H9 (cell line): ENCODE results near the gene LRIG1. TPM values are rescaled to one million over a fixed set of nuclear protein-coding genes. Genes with fewer than 3 reads are reported as not detected.

Source experiments
- DNase-seq: peaks from one replicate; pipeline ENCODE4 v3.0.0-alpha.2; 2017
- H2AFZ ChIP-seq: one replicate; pipeline ENCODE4 v1.6.1; 2013; ENCODE audit warnings: mild to moderate bottlenecking, low read length, control low read depth, moderate library complexity
- H2AK5ac ChIP-seq: 2 replicates; pipeline ENCODE4 v1.6.1; 2013; ENCODE audit warnings: low read length, control low read depth, mixed read lengths; ENCODE audit not compliant: insufficient read length
- H2BK120ac ChIP-seq: one replicate; pipeline ENCODE4 v1.6.1; 2013; ENCODE audit warnings: low read depth, mild to moderate bottlenecking, low read length, control low read depth, inconsistent platforms; ENCODE audit not compliant: poor library complexity, severe bottlenecking
- H2BK12ac ChIP-seq: 2 replicates; pipeline ENCODE4 v1.6.1; 2013; ENCODE audit warnings: low read length, control low read depth, mixed read lengths, low read depth; ENCODE audit not compliant: insufficient read length
- H2BK15ac ChIP-seq: 2 replicates; pipeline ENCODE4 v1.6.1; 2013; ENCODE audit warnings: low read depth, low read length, control low read depth
- H2BK20ac ChIP-seq: one replicate; pipeline ENCODE4 v1.6.1; 2013; ENCODE audit warnings: low read depth, mild to moderate bottlenecking, low read length, control low read depth, inconsistent platforms; ENCODE audit not compliant: poor library complexity, severe bottlenecking
- H2BK5ac ChIP-seq: 2 replicates; pipeline ENCODE4 v1.6.1; 2013; ENCODE audit warnings: low read length, control low read depth, mixed read lengths; ENCODE audit not compliant: insufficient read length
- H3K14ac ChIP-seq: 2 replicates; pipeline ENCODE4 v1.6.1; 2013; ENCODE audit warnings: low read length, control low read depth; ENCODE audit not compliant: insufficient read depth
- H3K18ac ChIP-seq: 2 replicates; pipeline ENCODE4 v1.6.1; 2013; ENCODE audit warnings: low read depth, mild to moderate bottlenecking, mixed read lengths, low read length, control low read depth; ENCODE audit not compliant: insufficient read length
- H3K23ac ChIP-seq: 2 replicates; pipeline ENCODE4 v1.6.1; 2013; ENCODE audit warnings: low read length, control low read depth, mixed read lengths, low read depth; ENCODE audit not compliant: insufficient read length
- H3K23me2 ChIP-seq: 2 replicates; pipeline ENCODE4 v1.6.1; 2013; ENCODE audit warnings: low read depth, mild to moderate bottlenecking, mixed read lengths, low read length, control low read depth; ENCODE audit not compliant: insufficient read length, poor library complexity, severe bottlenecking
- H3K27ac ChIP-seq: 2 replicates; pipeline ENCODE4 v1.5.1; 2013; ENCODE audit warnings: low read length, control low read depth, mixed read lengths, low read depth; ENCODE audit not compliant: insufficient read length
- H3K27me3 ChIP-seq: 2 replicates; pipeline ENCODE4 v1.6.1; 2013; ENCODE audit warnings: low read length, control low read depth, inconsistent platforms; ENCODE audit not compliant: insufficient read depth
- H3K4ac ChIP-seq: 2 replicates; pipeline ENCODE4 v1.6.1; 2013; ENCODE audit warnings: low read depth, mild to moderate bottlenecking, control low read depth, inconsistent platforms, low read length, moderate library complexity
- H3K4me1 ChIP-seq: 2 replicates; pipeline ENCODE4 v1.6.1; 2013; ENCODE audit warnings: low read length, control low read depth, inconsistent platforms; ENCODE audit not compliant: insufficient read depth
- H3K4me2 ChIP-seq: 2 replicates; pipeline ENCODE4 v1.6.1; 2013; ENCODE audit warnings: low read length, control low read depth, mixed read lengths; ENCODE audit not compliant: insufficient read length, insufficient read depth
- H3K56ac ChIP-seq: 2 replicates; pipeline ENCODE4 v1.6.1; 2013; ENCODE audit warnings: low read depth, mild to moderate bottlenecking, mixed read lengths, low read length, control low read depth; ENCODE audit not compliant: insufficient read length
- H3K79me1 ChIP-seq: 2 replicates; pipeline ENCODE4 v1.6.1; 2013; ENCODE audit warnings: low read depth, mild to moderate bottlenecking, moderate library complexity, low read length, control low read depth, inconsistent platforms; ENCODE audit not compliant: insufficient read depth, poor library complexity, severe bottlenecking
- H3K79me2 ChIP-seq: 2 replicates; pipeline ENCODE4 v1.6.1; 2013; ENCODE audit warnings: low read length, control low read depth, inconsistent platforms; ENCODE audit not compliant: insufficient read depth
- H3K9ac ChIP-seq: 2 replicates; pipeline ENCODE4 v1.6.1; 2013; ENCODE audit warnings: low read length, control low read depth, mixed read lengths; ENCODE audit not compliant: insufficient read length; ENCODE audit errors: extremely low read depth
- H3K9me3 ChIP-seq: one replicate; pipeline ENCODE4 v1.6.1; 2013; ENCODE audit warnings: low read depth, low read length, inconsistent platforms; ENCODE audit not compliant: control insufficient read depth
- H3T11ph ChIP-seq: one replicate; pipeline ENCODE4 v1.6.1; 2013; ENCODE audit warnings: mild to moderate bottlenecking, low read length, control low read depth, inconsistent platforms
- H4K20me1 ChIP-seq: one replicate; pipeline ENCODE4 v1.6.1; 2013; ENCODE audit not compliant: control insufficient read depth, insufficient read length, insufficient read depth
- H4K5ac ChIP-seq: 2 replicates; pipeline ENCODE4 v1.6.1; 2013; ENCODE audit warnings: low read depth, mild to moderate bottlenecking, mixed read lengths, low read length, control low read depth; ENCODE audit not compliant: insufficient read length
- H4K8ac ChIP-seq: replicated peaks from 2 replicates; pipeline ENCODE4 v1.6.1; 2013; ENCODE audit warnings: low read length, control low read depth, mixed read lengths, low read depth; ENCODE audit not compliant: insufficient read length
- H4K91ac ChIP-seq: 2 replicates; pipeline ENCODE4 v1.6.1; 2013; ENCODE audit warnings: low read depth, mild to moderate bottlenecking, moderate library complexity, mixed read lengths, low read length, control low read depth; ENCODE audit not compliant: insufficient read length
- H3K27ac Mint-ChIP-seq, 3 experiments: 2 replicates in 2 of 3; 3 replicates in 1 of 3; pipeline ENCODE4 v1.8.0; 2020 to 2021; ENCODE audit warnings: mixed read lengths in 3 of 3, mild to moderate bottlenecking in 1 of 3, moderate library complexity in 1 of 3
- H3K27me3 Mint-ChIP-seq: 2 replicates; pipeline ENCODE4 v1.8.0; 2021; ENCODE audit warnings: low read depth, mild to moderate bottlenecking, moderate library complexity, mixed read lengths
- H3K36me3 Mint-ChIP-seq, 3 experiments: 2 replicates in 2 of 3; 3 replicates in 1 of 3; pipeline ENCODE4 v1.8.0; 2020 to 2021; ENCODE audit warnings: low read depth in 3 of 3, mixed read lengths in 3 of 3; ENCODE audit not compliant: insufficient read depth in 1 of 3
- H3K4me1 Mint-ChIP-seq, 2 experiments: 2 replicates each; pipeline ENCODE4 v1.8.0; 2020; ENCODE audit warnings: mixed read lengths in 2 of 2
- H3K4me3 Mint-ChIP-seq, 2 experiments: 2 replicates in 1 of 2; 3 replicates in 1 of 2; pipeline ENCODE4 v1.8.0; 2020 to 2021; ENCODE audit warnings: mild to moderate bottlenecking in 2 of 2, mixed read lengths in 2 of 2, moderate library complexity in 1 of 2
- H3K9me3 Mint-ChIP-seq, 2 experiments: 2 replicates in 1 of 2; 3 replicates in 1 of 2; pipeline ENCODE4 v1.8.0; 2020; ENCODE audit warnings: mild to moderate bottlenecking in 2 of 2, mixed read lengths in 2 of 2, moderate library complexity in 1 of 2
- CTCF ChIP-seq: fragments of 200-600 bp; sonication (generic); conservative IDR thresholded peaks from 3 replicates; pipeline ENCODE4 v1.8.0; 2021; ENCODE audit warnings: antibody characterized with exemption, mild to moderate bottlenecking
- WGBS: extraction: QIAGEN DNeasy Blood & Tissue Kit; methylation state at CpG from one replicate; pipeline ENCODE4 v1.1.7; 2013; ENCODE audit warnings: missing lambda C conversion rate, low lambda C conversion rate, mixed read lengths; ENCODE audit not compliant: insufficient read length; ENCODE audit errors: extremely low coverage; 5-methylcytosine and 5-hydroxymethylcytosine counted together
- total RNA-seq: library from RNA; stranded (reverse); gene quantifications from 2 replicates; pipeline ENCODE4 v1.2.1, GENCODE V29; 2021

LRIG1 gene
- total RNA-seq, 1 experiment from 2014 or later: 70.3 TPM

GRCh38 chr3:66396161-66396760 is 104.6 kb downstream of the LRIG1 start:
- no peak overlapping the region for H3K4ac ChIP-seq
- no peaks in the 10 kb centered on the region for H3K23me2 ChIP-seq
- no peak overlapping the region for H3K4me2 ChIP-seq
- H2BK120ac ChIP-seq: no peak overlapping the region
- H4K91ac ChIP-seq: no peak overlapping the region
- H2BK5ac ChIP-seq: no peak overlapping the region
- no peak overlapping the region for H2BK12ac ChIP-seq
- H4K5ac ChIP-seq: no peak overlapping the region
- no peak overlapping the region for H2AFZ ChIP-seq
- Mint-ChIP-seq H3K4me3 (no peak overlapping the region), H3K27ac (peak overlapping the region in 1 of 3 experiments; percentile 15; a peak in 1 of 7 replicates), H3K9me3 (no peaks in the 10 kb centered on the region; a peak in 1 of 5 replicates), H3K36me3 (peaks cover 67 to 95% (median 92%) of the 10 kb centered on the region in 3 experiments), H3K27me3 (no peaks in the 10 kb centered on the region), H3K4me1 (peaks cover 5 to 6% of the 10 kb centered on the region in 2 experiments)
- peaks cover 2% of the 10 kb centered on the region for H3K79me1 ChIP-seq
- no peak overlapping the region for H2AK5ac ChIP-seq
- no peak overlapping the region for H3K27ac ChIP-seq
- no peak overlapping the region for H3K23ac ChIP-seq
- H2BK20ac ChIP-seq: no peak overlapping the region
- H3K14ac ChIP-seq: no peak overlapping the region
- no peak overlapping the region for H3K56ac ChIP-seq
- no peaks in the 10 kb centered on the region for H3K27me3 ChIP-seq
- no peak overlapping the region for H2BK15ac ChIP-seq
- no peaks in the 10 kb centered on the region for H3K9me3 ChIP-seq
- H3K79me2 ChIP-seq: no peaks in the 10 kb centered on the region
- WGBS: no CpG with 5 or more reads among the region's 13 CpGs
- no peak overlapping the region for H3K18ac ChIP-seq
- no peak for TF ChIP-seq CTCF
- no peak overlapping the region for H4K8ac ChIP-seq
- no peak overlapping the region for H3T11ph ChIP-seq
- no peaks in the 10 kb centered on the region for H4K20me1 ChIP-seq
- H3K4me1 ChIP-seq: no peaks in the 10 kb centered on the region
- no peak for DNase-seq
- no peak overlapping the region for H3K9ac ChIP-seq
